GM19328 (cell line): ENCODE data around the gene HDAC9.

Source experiments
- ATAC-seq: cut with Tn5 transposase; IDR thresholded peaks from one replicate; pipeline ENCODE4 v1.9.1; 2021; ENCODE audit warnings: mild to moderate bottlenecking, moderate library complexity; ENCODE audit not compliant: unreplicated experiment

HDAC9 gene

GRCh38 chr7:18873734-18874336, 378.3 kb downstream of the HDAC9 start:
- no peak for ATAC-seq

GRCh38 chr7:18874880-18875279, 379.3 kb downstream of the HDAC9 start:
- ATAC-seq, result no peak

DNA sequence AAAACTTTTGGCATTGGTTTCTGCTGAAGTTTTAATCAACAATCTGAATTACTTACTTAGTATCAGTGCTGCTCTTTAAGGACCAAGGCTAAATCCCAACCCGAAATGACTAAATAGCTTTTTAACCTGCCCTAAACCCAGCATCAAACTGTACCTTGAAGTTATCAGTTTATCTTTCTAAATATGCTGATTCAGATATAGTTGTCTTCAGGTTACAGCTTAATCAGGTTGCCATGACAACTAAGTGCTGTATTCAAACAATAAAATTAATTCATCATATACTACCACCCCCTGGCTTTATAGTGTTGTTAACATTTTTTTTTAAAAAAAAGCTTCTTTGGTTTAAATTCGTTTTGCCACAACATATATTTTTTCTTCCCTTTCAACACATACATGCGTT, 382.3 kb downstream of the HDAC9 start:
- ATAC-seq, result no peak

- ATAC-seq, result no peak
These were observed 391.3 kb downstream of the HDAC9 start for GRCh38 chr7:18886832-18887231.

DNA sequence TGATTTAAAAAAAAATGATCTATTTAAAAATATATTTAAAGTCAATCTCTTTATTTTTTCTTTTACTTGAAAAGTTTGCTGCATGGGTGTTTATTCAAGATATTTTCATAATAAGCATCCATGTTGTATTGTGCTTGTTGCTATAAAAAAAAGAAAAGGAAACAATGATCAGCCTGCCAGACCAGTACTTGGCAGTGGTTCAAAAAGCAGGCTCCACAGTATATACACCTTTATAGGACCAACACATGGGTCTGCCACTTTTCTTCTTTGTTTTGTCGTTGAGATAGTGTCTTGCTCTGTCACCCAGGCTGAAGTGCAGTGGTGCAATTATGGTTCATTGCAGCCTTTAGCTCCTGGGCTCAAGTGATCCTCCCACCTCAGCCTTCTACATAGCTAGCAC, 393.9 kb downstream of the HDAC9 start:
- ATAC-seq, result no peak

GRCh38 chr7:18890134-18890533, 394.6 kb downstream of the HDAC9 start:
- no peak for ATAC-seq

DNA sequence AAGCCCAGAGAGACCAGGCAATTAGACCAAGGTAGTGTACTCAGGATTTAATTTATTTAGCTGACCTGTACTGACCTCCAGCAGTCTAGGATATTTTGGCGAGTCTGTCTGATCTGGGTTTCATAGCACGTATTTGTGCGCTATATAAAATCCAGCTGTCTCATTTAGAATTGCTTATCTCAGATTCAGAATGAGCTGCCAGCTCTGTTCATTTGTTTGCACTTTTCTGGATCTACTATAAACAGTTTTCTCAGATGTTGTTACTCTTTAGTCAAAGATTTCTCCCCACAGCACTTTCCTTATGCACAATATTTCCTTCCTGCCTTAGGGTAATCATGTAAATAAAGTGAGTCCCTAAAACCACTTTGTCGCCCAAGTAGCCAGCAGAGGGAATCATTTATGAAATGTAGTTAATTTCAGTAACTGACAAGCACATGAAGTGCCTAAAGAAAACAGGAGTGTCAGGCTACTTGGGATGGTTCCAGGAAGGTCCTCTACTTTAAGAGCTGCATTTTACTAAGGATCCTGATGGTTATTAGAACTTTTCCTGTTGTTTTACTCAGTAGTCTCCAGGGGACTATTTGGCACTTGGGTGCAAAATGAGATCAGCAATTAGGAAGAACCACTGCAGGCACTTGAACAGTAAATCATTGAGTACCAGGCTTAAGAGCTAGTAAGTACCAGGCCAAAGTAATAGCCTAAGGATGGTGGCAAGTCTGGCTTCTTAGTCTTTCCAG, 395.5 kb downstream of the HDAC9 start:
- ATAC-seq, result no peak

DNA sequence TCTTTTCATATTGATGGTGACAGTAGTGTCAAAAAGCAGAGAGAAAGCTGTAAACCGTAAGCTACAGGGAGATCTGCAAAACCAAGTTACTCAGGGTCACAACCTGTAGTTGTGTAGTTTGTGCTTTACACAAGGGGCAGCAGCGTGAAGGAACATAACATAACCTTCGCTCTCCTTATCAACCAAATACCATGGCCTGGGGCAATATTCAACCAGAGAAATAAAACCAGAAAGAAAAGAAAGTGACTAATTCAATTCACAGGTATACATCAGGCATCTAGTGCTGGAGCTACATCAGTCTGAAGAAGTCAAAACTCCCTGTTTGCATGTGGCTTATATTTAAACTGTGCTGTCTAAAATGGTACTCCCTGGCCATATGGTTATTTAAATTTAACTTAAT, 397.6 kb downstream of the HDAC9 start:
- no peak for ATAC-seq

- ATAC-seq, result no peak
These were observed 398.6 kb downstream of the HDAC9 start for GRCh38 chr7:18894155-18894554.

DNA sequence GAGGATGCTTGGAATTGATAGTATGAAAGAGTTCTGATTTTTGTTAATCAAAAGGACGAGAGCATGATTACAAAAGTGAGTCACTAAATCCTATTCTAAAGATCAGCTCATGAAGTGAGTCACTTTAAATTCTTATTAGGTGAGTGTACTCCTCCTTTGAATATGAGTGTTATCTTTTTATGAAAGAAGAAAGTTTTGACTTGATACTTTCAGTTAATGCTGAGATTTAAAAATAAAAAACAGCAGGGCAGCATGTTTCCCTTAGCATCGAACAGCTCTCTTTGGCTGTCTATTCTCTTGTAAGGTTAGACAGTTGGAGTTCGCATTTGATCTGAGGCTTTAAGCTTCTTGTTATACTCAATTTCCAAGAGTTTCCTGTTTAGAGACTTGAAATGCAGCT, 399.9 kb downstream of the HDAC9 start:
- no peak for ATAC-seq

GRCh38 chr7:18896343-18896975, 400.9 kb downstream of the HDAC9 start:
- ATAC-seq, result no peak

DNA sequence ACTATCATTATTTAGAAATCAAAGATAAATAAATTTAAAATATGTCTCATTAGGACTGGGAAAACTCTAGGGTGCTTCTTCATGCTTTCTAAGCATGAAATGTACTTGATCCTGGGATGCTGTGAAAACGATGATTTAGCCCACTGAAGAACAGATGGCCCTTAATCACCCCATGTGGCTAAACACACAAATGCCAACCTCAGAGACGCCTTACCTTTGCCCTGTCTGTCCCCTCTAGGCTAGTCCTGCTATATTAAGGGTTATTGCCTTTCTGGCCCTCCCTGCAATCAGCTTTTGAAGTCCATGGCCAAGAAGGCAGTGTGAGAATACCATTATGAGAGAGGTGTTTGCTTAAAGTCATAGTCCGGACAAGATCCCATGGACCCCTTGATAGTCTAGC, 404.7 kb downstream of the HDAC9 start:
- ATAC-seq, result no peak

DNA sequence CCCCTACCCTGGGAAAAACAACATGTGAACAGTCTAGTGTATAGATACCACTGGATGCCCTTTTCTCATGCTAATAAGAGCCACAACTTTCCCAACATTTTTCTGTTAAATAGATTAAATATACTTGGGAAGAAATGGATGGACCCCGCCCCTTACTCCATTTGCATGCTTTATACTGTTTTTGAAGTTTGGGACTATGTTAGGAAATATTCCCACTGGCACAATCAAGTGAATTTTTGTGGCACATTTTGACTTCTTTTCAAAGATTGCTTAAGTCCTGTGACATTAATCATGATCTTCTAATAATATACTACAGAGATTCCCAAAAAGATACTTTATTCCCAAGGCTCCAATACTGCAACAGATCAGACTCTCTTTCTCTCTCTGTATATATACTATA, 405.3 kb downstream of the HDAC9 start:
- no peak for ATAC-seq

GRCh38 chr7:18901351-18901750, 405.8 kb downstream of the HDAC9 start:
- no peak for ATAC-seq

DNA sequence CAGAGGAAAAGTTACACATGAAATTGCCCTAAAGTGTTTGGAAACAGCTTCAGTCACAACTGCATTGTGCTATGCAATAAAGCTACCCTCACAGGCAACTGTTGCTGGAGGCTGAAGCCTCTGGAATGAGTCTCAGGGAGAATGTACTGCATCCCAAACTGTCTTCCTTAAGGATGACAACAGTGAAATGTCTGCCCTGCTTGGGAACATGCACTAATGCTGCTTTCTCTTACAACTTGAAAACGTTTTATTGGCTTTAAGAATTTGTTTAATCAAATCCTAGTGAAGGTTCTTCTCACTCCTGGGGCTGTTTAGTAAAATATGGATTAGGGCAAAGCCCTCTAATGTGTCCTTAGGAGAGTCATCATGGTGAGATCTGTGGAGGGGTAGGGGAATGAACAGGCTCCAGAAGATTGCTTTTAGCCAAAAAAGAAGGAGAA, 406.5 kb downstream of the HDAC9 start:
- no peak for ATAC-seq

GRCh38 chr7:18902892-18903291, 407.3 kb downstream of the HDAC9 start:
- ATAC-seq, result no peak

DNA sequence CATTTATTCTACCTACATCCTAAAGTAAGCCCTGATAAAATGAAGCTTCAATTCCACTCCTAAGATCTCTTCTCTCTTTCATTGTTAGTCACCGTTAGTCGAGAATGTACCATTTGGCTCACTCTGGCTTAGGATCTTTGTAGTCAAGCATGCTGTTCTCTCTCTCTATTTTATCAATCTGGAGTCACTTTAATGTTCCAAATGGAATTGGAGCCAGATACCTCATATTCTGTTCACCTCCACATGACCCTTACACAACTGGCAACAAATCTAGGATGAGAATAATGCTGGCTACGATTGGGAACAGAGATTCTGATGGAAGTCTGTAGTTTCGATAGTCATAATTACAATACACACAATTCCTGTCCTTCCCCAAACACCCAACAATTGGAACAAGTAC, 408.1 kb downstream of the HDAC9 start:
- no peak for ATAC-seq

DNA sequence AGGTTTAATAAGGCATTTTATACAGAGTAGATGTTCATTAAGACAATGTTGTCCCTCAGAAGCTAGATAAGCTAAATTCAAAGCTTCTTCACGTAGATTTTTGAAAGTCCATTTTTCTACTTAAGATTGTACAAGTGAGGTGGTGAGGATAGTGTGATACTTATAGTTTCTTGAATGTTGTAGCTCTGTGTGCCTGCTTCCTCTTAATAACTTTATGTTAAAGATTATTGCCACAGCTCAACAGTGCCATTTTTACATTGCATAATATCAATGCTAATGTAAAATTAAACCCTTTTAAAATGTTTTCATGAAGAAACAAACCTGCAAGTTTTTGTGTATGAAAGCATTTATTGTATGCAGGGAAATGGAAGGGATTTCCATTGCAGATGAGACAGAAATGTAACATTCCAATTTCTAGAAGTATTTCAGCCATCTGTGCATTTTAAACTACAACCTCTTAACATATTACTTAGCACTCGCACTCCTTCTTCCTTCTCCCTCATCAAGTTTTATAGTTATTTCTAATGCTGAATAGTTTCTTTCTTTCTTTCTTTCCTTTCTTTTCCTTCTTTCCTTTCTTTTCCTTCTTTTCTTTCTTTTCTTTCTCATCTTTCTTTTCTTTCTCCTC, 409.9 kb downstream of the HDAC9 start:
- no peak for ATAC-seq

GRCh38 chr7:18906901-18907300, 411.4 kb downstream of the HDAC9 start:
- no peak for ATAC-seq

GRCh38 chr7:18913106-18913505, 417.6 kb downstream of the HDAC9 start:
- no peak for ATAC-seq

DNA sequence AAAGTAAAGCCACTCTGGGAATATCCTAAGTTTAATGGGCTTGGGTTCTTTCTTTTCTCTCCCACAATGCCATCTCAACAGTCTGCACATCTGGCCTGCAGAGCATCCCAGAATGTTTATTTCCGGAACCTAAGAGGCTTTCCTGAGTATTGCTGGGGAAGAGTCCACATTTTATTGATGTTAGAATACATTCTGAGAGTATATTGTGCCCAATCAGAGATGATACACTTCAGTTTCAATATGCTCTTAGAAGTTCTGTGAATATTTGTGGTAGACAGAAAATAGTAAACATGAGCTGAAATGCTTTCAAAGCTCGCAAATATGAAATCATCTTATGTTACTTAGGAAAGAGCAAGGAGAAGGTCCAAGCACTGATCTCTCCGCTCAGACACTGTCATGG, 421.3 kb downstream of the HDAC9 start:
- no peak for ATAC-seq

- ATAC-seq, result no peak
These were observed 431.6 kb downstream of the HDAC9 start for GRCh38 chr7:18927134-18927533.
